Activated B cell treated with CpG ODN at 0.5 μM for 24 hours (primary cell): ENCODE measurements around the gene RNASE2. TPM values are rescaled to one million over a fixed set of nuclear protein-coding genes. Genes with fewer than 3 reads are reported as not detected.
A peak's percentile ranks its signal among the peaks of the same experiment; 100 is the strongest.

Source experiments
- ATAC-seq: fragments of 200-7000 bp; cut with Tn5 transposase; one replicate; pipeline ENCODE4 v1.10.0; 2021; ENCODE audit warnings: low read depth, mild to moderate bottlenecking, moderate library complexity
- CTCF ChIA-PET: fragments of 350-600 bp; sonication (Branson Sonifier 250); formaldehyde crosslinking; loops from one replicate; lab custom pipeline; 2021; ENCODE audit warnings: antibody characterized with exemption; lab: Charles Lee
- POLR2A ChIA-PET: fragments of 350-600 bp; sonication (Branson Sonifier 250); formaldehyde crosslinking; loops from one replicate; lab custom pipeline; 2021; ENCODE audit warnings: antibody characterized with exemption; lab: Charles Lee
- DNase-seq: peaks from one replicate; pipeline ENCODE4 v3.0.0; 2022
- H3K27ac Mint-ChIP-seq: one replicate; pipeline ENCODE4 v1.8.0; 2020; ENCODE audit warnings: mixed read lengths
- H3K27me3 Mint-ChIP-seq: one replicate; pipeline ENCODE4 v1.8.0; 2021; ENCODE audit warnings: mixed read lengths
- H3K36me3 Mint-ChIP-seq: one replicate; pipeline ENCODE4 v1.8.0; 2021; ENCODE audit warnings: low read depth, mixed read lengths
- H3K4me1 Mint-ChIP-seq: one replicate; pipeline ENCODE4 v1.8.0; 2021; ENCODE audit warnings: mixed read lengths
- H3K4me3 Mint-ChIP-seq: one replicate; pipeline ENCODE4 v1.8.0; 2020; ENCODE audit warnings: mild to moderate bottlenecking, mixed read lengths
- H3K9me3 Mint-ChIP-seq: one replicate; pipeline ENCODE4 v1.8.0; 2020; ENCODE audit warnings: mixed read lengths
- CTCF ChIP-seq: fragments of 200-600 bp; IDR thresholded peaks from one replicate; pipeline ENCODE4 v1.8.0; 2022; ENCODE audit warnings: antibody characterized with exemption, mild to moderate bottlenecking
- intact Hi-C: fragments of 100-400 bp; cut with micrococcal nuclease; formaldehyde crosslinking; loops from one replicate; pipeline ENCODE4 v1.15.1; 2024
- total RNA-seq: library from RNA; stranded (reverse); gene quantifications from 2 replicates; pipeline ENCODE4 v1.2.3, GENCODE V29; 2022

RNASE2 gene
- total RNA-seq, 1 donor from 2014 or later, result not detected

GRCh38 chr14:20969336-20969735, 14.0 kb downstream of the RNASE2 start:
- Mint-ChIP-seq H3K27ac (no peak overlapping the region), H3K27me3 (peaks cover 58% of the 10 kb centered on the region), H3K4me1 (peaks cover 9% of the 10 kb centered on the region), H3K4me3 (no peak overlapping the region), H3K36me3 (no peaks in the 10 kb centered on the region), H3K9me3 (no peaks in the 10 kb centered on the region)
- no peak for TF ChIP-seq CTCF
- intact Hi-C loops, result no loop called here
- no peak for DNase-seq
- no peak for ATAC-seq
- ChIA-PET POLR2A (no interaction called here), CTCF (interaction anchor here (3.3 to 5.2 kb wide), 2 partner anchors 8 to 111 kb away, joined by 33 to 35 read pairs; no protein-coding TSS in a partner anchor)

- H3K27ac Mint-ChIP-seq, result no peak overlapping the region
- intact Hi-C loops, result loop anchor here (5.0 to 10.0 kb wide), 2 partner anchors 98 to 636 kb away; partner anchors contain the start of gene CCNB1IP1
- DNase-seq (no peak), ATAC-seq (no peak)
- H3K9me3 Mint-ChIP-seq, result no peaks in the 10 kb centered on the region
- H3K36me3 Mint-ChIP-seq, result no peaks in the 10 kb centered on the region
- H3K4me3 Mint-ChIP-seq, result peak overlapping the region; percentile 90
- H3K4me1 Mint-ChIP-seq, result peaks cover 9% of the 10 kb centered on the region
- TF ChIP-seq CTCF, result no peak
- ChIA-PET CTCF (interaction anchor here (0.6 to 5.2 kb wide), 27 partner anchors 9 to 665 kb away, joined by 3 to 35 read pairs (median 4); partner anchors contain the start of gene TTC5), POLR2A (interaction anchor here (1.1 kb wide), 1 partner anchor 288 kb away, joined by 5 read pairs; no protein-coding TSS in a partner anchor)
- peaks cover 52% of the 10 kb centered on the region for H3K27me3 Mint-ChIP-seq
Observed at GRCh38 chr14:20970647-20970982, 15.3 kb downstream of the RNASE2 start.

- Mint-ChIP-seq H3K4me1 (peaks cover 9% of the 10 kb centered on the region), H3K27me3 (peaks cover 50% of the 10 kb centered on the region), H3K36me3 (no peaks in the 10 kb centered on the region), H3K27ac (no peak overlapping the region), H3K4me3 (peak overlapping the region; percentile 90), H3K9me3 (no peaks in the 10 kb centered on the region)
- CTCF ChIA-PET, result interaction anchor here (0.6 to 5.2 kb wide), 29 partner anchors 8 to 665 kb away, joined by 3 to 35 read pairs (median 4); partner anchors contain the start of gene TTC5
- no peak for TF ChIP-seq CTCF
- ATAC-seq (peak; percentile 95), DNase-seq (peak; percentile 77)
- POLR2A ChIA-PET, result interaction anchor here (1.1 kb wide), 1 partner anchor 289 kb away, joined by 5 read pairs; no protein-coding TSS in a partner anchor
- intact Hi-C loops, result loop anchor here (1.0 to 10.0 kb wide), 7 partner anchors 10 to 636 kb away; partner anchors contain the start of genes CCNB1IP1 and METTL17
Observed at GRCh38 chr14:20970983-20971704, 15.9 kb downstream of the RNASE2 start.

- intact Hi-C loops, result loop anchor here (1.0 to 10.0 kb wide), 7 partner anchors 10 to 637 kb away; partner anchors contain the start of genes CCNB1IP1 and METTL17
- ChIA-PET POLR2A (interaction anchor here (0.6 to 1.1 kb wide), 2 partner anchors 227 to 289 kb away, joined by 3 to 5 read pairs; no protein-coding TSS in a partner anchor), CTCF (interaction anchor here (0.5 to 5.2 kb wide), 15 partner anchors 11 to 274 kb away, joined by 3 to 35 read pairs (median 6); no protein-coding TSS in a partner anchor)
- H3K4me1 Mint-ChIP-seq, result peaks cover 9% of the 10 kb centered on the region
- ATAC-seq, result no peak
- no peak for TF ChIP-seq CTCF
- H3K36me3 Mint-ChIP-seq, result no peaks in the 10 kb centered on the region
- H3K4me3 Mint-ChIP-seq, result peak overlapping the region; percentile 90
- no peak overlapping the region for H3K27ac Mint-ChIP-seq
- H3K27me3 Mint-ChIP-seq, result peaks cover 46% of the 10 kb centered on the region
- no peaks in the 10 kb centered on the region for H3K9me3 Mint-ChIP-seq
- no peak for DNase-seq
Observed at GRCh38 chr14:20971705-20972021, 16.4 kb downstream of the RNASE2 start.

GRCh38 chr14:20973501-20973900, 18.2 kb downstream of the RNASE2 start:
- H3K36me3 Mint-ChIP-seq, result no peaks in the 10 kb centered on the region
- no peak for TF ChIP-seq CTCF
- intact Hi-C loops, result loop anchor here (5.0 to 10.0 kb wide), 2 partner anchors 101 to 639 kb away; partner anchors contain the start of gene CCNB1IP1
- H3K4me1 Mint-ChIP-seq, result peaks cover 9% of the 10 kb centered on the region
- ChIA-PET CTCF (interaction anchor here (1.2 to 5.2 kb wide), 2 partner anchors 13 to 116 kb away, joined by 3 to 35 read pairs; no protein-coding TSS in a partner anchor), POLR2A (interaction anchor here (0.5 to 0.6 kb wide), 2 partner anchors 592 to 1980 kb away, joined by 4 to 5 read pairs; no protein-coding TSS in a partner anchor)
- H3K9me3 Mint-ChIP-seq, result no peaks in the 10 kb centered on the region
- DNase-seq (no peak), ATAC-seq (no peak)
- peaks cover 31% of the 10 kb centered on the region for H3K27me3 Mint-ChIP-seq
- H3K27ac Mint-ChIP-seq, result no peak overlapping the region
- H3K4me3 Mint-ChIP-seq, result no peak overlapping the region
